ENCODE results near the gene DOCK3. TPM values are rescaled to one million over a fixed set of nuclear protein-coding genes. Genes with fewer than 3 reads are reported as not detected.
"Not testable (repeated sequence)": the region's sequence is repeated elsewhere in the genome, so short reads cannot be mapped to it uniquely, and the experiment has no call there.

DOCK3 gene
- total RNA-seq, 8 experiments from 2014 or later: 1.0 to 17.3 (median 9.7) TPM

GRCh38 chr3:50655009-50655830 is 19.5 kb upstream of the DOCK3 start:
- Histone ChIP-seq H3K4me3 (no peak overlapping the region), H3K27ac (no peak overlapping the region), H3K4me1 (replicated peaks in 1 of 2) (peaks cover 2 to 11% of the 10 kb centered on the region in 2 donors)
- 0 to 89% (median 59%) methylated on average over 1 to 2 of the region's 3 CpGs; no CpG with 5 or more reads in 6 of the 10 experiments for WGBS, 10 experiments
- in situ Hi-C loops (cut with MboI; ENCODE audit: low pct_unique_long_range_greater_than_20kb in 2 of 9, low sequenced_read_pairs in 9 of 9, unreplicated experiment in 9 of 9): loop anchor here in 1 of 9 experiments (25.0 kb wide), 1 partner anchor 707 kb away; no protein-coding TSS in a partner anchor
- ATAC-seq (replicated peaks in 6 of 8): no peak

GRCh38 chr3:50656417-50657195 is 18.1 kb upstream of the DOCK3 start:
- WGBS, 10 experiments: 17 to 90% (median 67%) methylated on average over 1 to 7 of the region's 8 CpGs; no CpG with 5 or more reads in 1 of the 10 experiments
- in situ Hi-C loops (cut with MboI; ENCODE audit: low pct_unique_long_range_greater_than_20kb in 2 of 9, low sequenced_read_pairs in 9 of 9, unreplicated experiment in 9 of 9): loop anchor here in 1 of 9 experiments (25.0 kb wide), 1 partner anchor 706 kb away; no protein-coding TSS in a partner anchor

GRCh38 chr3:50657407-50657806 is 17.3 kb upstream of the DOCK3 start:
- no peak overlapping the region for H3K27ac ChIP-seq
- in situ Hi-C loops (cut with MboI; ENCODE audit: low pct_unique_long_range_greater_than_20kb in 2 of 9, low sequenced_read_pairs in 9 of 9, unreplicated experiment in 9 of 9): loop anchor here in 1 of 9 experiments (25.0 kb wide), 1 partner anchor 705 kb away; no protein-coding TSS in a partner anchor
- peaks cover 0 to 3% of the 10 kb centered on the region in 2 donors for H3K4me1 ChIP-seq (replicated peaks in 1 of 2)
- WGBS, 10 experiments: 50 to 100% (median 91%) methylated on average over 1 to 5 of the region's 5 CpGs; no CpG with 5 or more reads in 2 of the 10 experiments
- H3K4me3 ChIP-seq: no peak overlapping the region
- no peak for ATAC-seq (replicated peaks in 6 of 8)

More at GRCh38 chr3:50656417-50657195, 18.1 kb upstream of the DOCK3 start:
- H3K4me3 ChIP-seq: no peak overlapping the region
- H3K4me1 ChIP-seq (replicated peaks in 1 of 2): peaks cover 2 to 11% of the 10 kb centered on the region in 2 donors
- ATAC-seq (replicated peaks in 6 of 8): no peak
- H3K27ac ChIP-seq: no peak overlapping the region

GRCh38 chr3:50657816-50658215 is 16.9 kb upstream of the DOCK3 start:
- Histone ChIP-seq H3K4me1 (replicated peaks in 1 of 2) (no peaks in the 10 kb centered on the region), H3K4me3 (no peak overlapping the region), H3K27ac (no peak overlapping the region)
- 80 to 100% (median 96%) methylated on average over 1 to 2 of the region's 3 CpGs; no CpG with 5 or more reads in 6 of the 10 experiments for WGBS, 10 experiments
- ATAC-seq (replicated peaks in 6 of 8): no peak
- in situ Hi-C loops (cut with MboI; ENCODE audit: low pct_unique_long_range_greater_than_20kb in 2 of 9, low sequenced_read_pairs in 9 of 9, unreplicated experiment in 9 of 9): loop anchor here in 1 of 9 experiments (25.0 kb wide), 1 partner anchor 704 kb away; no protein-coding TSS in a partner anchor

GRCh38 chr3:50658416-50658815 is 16.3 kb upstream of the DOCK3 start:
- no peaks in the 10 kb centered on the region for H3K4me1 ChIP-seq (replicated peaks in 1 of 2)
- ATAC-seq (replicated peaks in 6 of 8): no peak

GRCh38 chr3:50658831-50659230 is 15.9 kb upstream of the DOCK3 start:
- no peak overlapping the region for H3K27ac ChIP-seq
- no peaks in the 10 kb centered on the region for H3K4me1 ChIP-seq (replicated peaks in 1 of 2)
- no peak for ATAC-seq (replicated peaks in 6 of 8)
- in situ Hi-C loops (cut with MboI; ENCODE audit: low pct_unique_long_range_greater_than_20kb in 2 of 9, low sequenced_read_pairs in 9 of 9, unreplicated experiment in 9 of 9): loop anchor here in 1 of 9 experiments (25.0 kb wide), 1 partner anchor 703 kb away; no protein-coding TSS in a partner anchor
- 40 to 90% (median 76%) methylated on average over 1 to 2 of the region's 3 CpGs; no CpG with 5 or more reads in 4 of the 10 experiments for WGBS, 10 experiments
- H3K4me3 ChIP-seq: no peak overlapping the region

More at GRCh38 chr3:50658416-50658815, 16.3 kb upstream of the DOCK3 start:
- in situ Hi-C loops (cut with MboI; ENCODE audit: low pct_unique_long_range_greater_than_20kb in 2 of 9, low sequenced_read_pairs in 9 of 9, unreplicated experiment in 9 of 9): loop anchor here in 1 of 9 experiments (25.0 kb wide), 1 partner anchor 704 kb away; no protein-coding TSS in a partner anchor
- Histone ChIP-seq H3K4me3 (no peak overlapping the region), H3K27ac (no peak overlapping the region)
- 60 to 95% (median 80%) methylated on average over 1 to 5 of the region's 6 CpGs; no CpG with 5 or more reads in 4 of the 10 experiments for WGBS, 10 experiments

GRCh38 chr3:50660386-50660785 is 14.3 kb upstream of the DOCK3 start:
- 79 to 100% (median 86%) methylated on average over 2 to 6 of the region's 10 CpGs; no CpG with 5 or more reads in 5 of the 10 experiments for WGBS, 10 experiments
- in situ Hi-C loops (cut with MboI; ENCODE audit: low pct_unique_long_range_greater_than_20kb in 2 of 9, low sequenced_read_pairs in 9 of 9, unreplicated experiment in 9 of 9): loop anchor here in 1 of 9 experiments (25.0 kb wide), 1 partner anchor 702 kb away; no protein-coding TSS in a partner anchor
- Histone ChIP-seq H3K27ac (no peak overlapping the region), H3K4me1 (replicated peaks in 1 of 2) (no peaks in the 10 kb centered on the region), H3K4me3 (no peak overlapping the region)
- ATAC-seq (replicated peaks in 6 of 8): no peak

- no peak for ATAC-seq (replicated peaks in 6 of 8)
- in situ Hi-C loops (cut with MboI; ENCODE audit: low pct_unique_long_range_greater_than_20kb in 2 of 9, low sequenced_read_pairs in 9 of 9, unreplicated experiment in 9 of 9): loop anchor here in 1 of 9 experiments (25.0 kb wide), 1 partner anchor 701 kb away; no protein-coding TSS in a partner anchor
Observed at GRCh38 chr3:50661321-50661837, 13.3 kb upstream of the DOCK3 start.

GRCh38 chr3:50662408-50662807 is 12.3 kb upstream of the DOCK3 start:
- Histone ChIP-seq H3K4me1 (replicated peaks in 1 of 2) (peaks cover 4 to 8% of the 10 kb centered on the region in 2 donors), H3K27ac (no peak overlapping the region), H3K4me3 (no peak overlapping the region)
- in situ Hi-C loops (cut with MboI; ENCODE audit: low pct_unique_long_range_greater_than_20kb in 2 of 9, low sequenced_read_pairs in 9 of 9, unreplicated experiment in 9 of 9): loop anchor here in 1 of 9 experiments (25.0 kb wide), 1 partner anchor 700 kb away; no protein-coding TSS in a partner anchor
- no peak for ATAC-seq (replicated peaks in 6 of 8)
- 0 to 46% (median 25%) methylated on average over 1 to 2 of the region's 2 CpGs; no CpG with 5 or more reads in 3 of the 10 experiments for WGBS, 10 experiments

More at GRCh38 chr3:50661321-50661837, 13.3 kb upstream of the DOCK3 start:
- Histone ChIP-seq H3K4me1 (replicated peaks in 1 of 2) (no peaks in the 10 kb centered on the region), H3K27ac (no peak overlapping the region), H3K4me3 (no peak overlapping the region)
- 50 to 100% (median 77%) methylated on average over 1 to 6 of the region's 6 CpGs; no CpG with 5 or more reads in 4 of the 10 experiments for WGBS, 10 experiments

- in situ Hi-C loops (cut with MboI; ENCODE audit: low pct_unique_long_range_greater_than_20kb in 2 of 9, low sequenced_read_pairs in 9 of 9, unreplicated experiment in 9 of 9): loop anchor here in 1 of 9 experiments (25.0 kb wide), 1 partner anchor 697 kb away; no protein-coding TSS in a partner anchor
- peaks cover 6 to 8% of the 10 kb centered on the region in 2 donors for H3K4me1 ChIP-seq (replicated peaks in 1 of 2)
- no peak for ATAC-seq (replicated peaks in 6 of 8)
- 60 to 100% (median 92%) methylated on average over 1 to 3 of the region's 5 CpGs; no CpG with 5 or more reads in 6 of the 10 experiments for WGBS, 10 experiments
- H3K27ac ChIP-seq: no peak overlapping the region
- H3K4me3 ChIP-seq: no peak overlapping the region
Observed at GRCh38 chr3:50665081-50665840, 9.5 kb upstream of the DOCK3 start.

GRCh38 chr3:50665841-50666115 is 8.9 kb upstream of the DOCK3 start:
- not testable (repeated sequence) for ATAC-seq (replicated peaks in 6 of 8); H3K27ac ChIP-seq; H3K4me3 ChIP-seq; H3K4me1 ChIP-seq (replicated peaks in 1 of 2)
- WGBS, 10 experiments: 50 to 92% (median 87%) methylated on average over 1 to 5 of the region's 9 CpGs; no CpG with 5 or more reads in 3 of the 10 experiments
- in situ Hi-C loops (cut with MboI; ENCODE audit: low pct_unique_long_range_greater_than_20kb in 2 of 9, low sequenced_read_pairs in 9 of 9, unreplicated experiment in 9 of 9): loop anchor here in 1 of 9 experiments (25.0 kb wide), 1 partner anchor 697 kb away; no protein-coding TSS in a partner anchor
